H1 (cell line): ENCODE measurements around the gene SPINK1. TPM values are rescaled to one million over a fixed set of nuclear protein-coding genes. Genes with fewer than 3 reads are reported as not detected.

Experiments used
- CTCF ChIA-PET: fragments of 300-600 bp; sonication (Branson Sonifier 250); formaldehyde crosslinking; loops from one replicate; lab custom pipeline; 2021; ENCODE audit not compliant: partially characterized antibody; lab: Charles Lee
- POLR2A ChIA-PET: fragments of 300-600 bp; sonication (Branson Sonifier 250); formaldehyde crosslinking; loops from one replicate; lab custom pipeline; 2021; ENCODE audit warnings: inconsistent platforms; ENCODE audit not compliant: partially characterized antibody; lab: Charles Lee
- DNase-seq, 2 experiments: peaks; one replicate each; pipeline versions ENCODE4 v3.0.0 to v3.0.0-alpha.2; 2010 to 2022; ENCODE audit warnings: low spot score in 2 of 2, low read depth in 1 of 2, mixed read lengths in 1 of 2
- FAIRE-seq: peaks from 2 replicates; lab custom pipeline; 2011; peaks lifted over from hg19 to GRCh38; lab: Jason Lieb, UNC
- H2AFZ ChIP-seq: 2 replicates; pipeline ENCODE4 v1.8.1; 2012; ENCODE audit warnings: low read length, inconsistent platforms
- H2AK5ac ChIP-seq: 2 replicates; pipeline ENCODE4 v1.6.1; 2013; ENCODE audit warnings: low read depth, low read length
- H2BK120ac ChIP-seq: replicated peaks from 2 replicates; pipeline ENCODE3; 2013; ENCODE audit warnings: low read depth, low read length, inconsistent platforms
- H2BK12ac ChIP-seq: 2 replicates; pipeline ENCODE4 v1.6.1; 2013; ENCODE audit warnings: low read depth, low read length
- H2BK15ac ChIP-seq: 2 replicates; pipeline ENCODE4 v1.6.1; 2013; ENCODE audit warnings: low read length
- H2BK20ac ChIP-seq: 2 replicates; pipeline ENCODE4 v1.6.1; 2013; ENCODE audit warnings: low read length
- H2BK5ac ChIP-seq: 2 replicates; pipeline ENCODE4 v1.6.1; 2013; ENCODE audit warnings: low read depth, low read length
- H3K14ac ChIP-seq: 2 replicates; pipeline ENCODE4 v1.6.1; 2013; ENCODE audit warnings: inconsistent platforms; ENCODE audit not compliant: insufficient read length
- H3K18ac ChIP-seq: 2 replicates; pipeline ENCODE4 v1.6.1; 2013; ENCODE audit warnings: low read length; ENCODE audit errors: extremely low read depth
- H3K23ac ChIP-seq: 2 replicates; pipeline ENCODE4 v1.6.1; 2013; ENCODE audit warnings: inconsistent platforms; ENCODE audit not compliant: insufficient read length
- H3K23me2 ChIP-seq: 2 replicates; pipeline ENCODE4 v1.6.1; 2013; ENCODE audit warnings: low read depth, low read length
- H3K27ac ChIP-seq: 2 replicates; pipeline ENCODE4 v1.6.1; 2011; ENCODE audit warnings: low read depth, low read length, inconsistent platforms
- H3K27me3 ChIP-seq, 4 experiments: replicated peaks in 1 of 4; 1 replicate in 1 of 4; 2 replicates in 3 of 4; pipeline versions ENCODE4 v1.6.1 to v1.8.1; 2011 to 2013; ENCODE audit warnings: low read length in 3 of 4, mild to moderate bottlenecking in 3 of 4, inconsistent platforms in 2 of 4, mixed read lengths in 2 of 4, moderate library complexity in 1 of 4; ENCODE audit not compliant: control insufficient read depth in 3 of 4, insufficient read depth in 3 of 4; ENCODE audit errors: extremely low read depth in 1 of 4
- H3K36me3 ChIP-seq, 4 experiments: 2 replicates each; pipeline versions ENCODE4 v1.6.1 to v1.8.1; 2011 to 2013; ENCODE audit warnings: mild to moderate bottlenecking in 4 of 4, low read length in 3 of 4, moderate library complexity in 2 of 4, control low read depth in 1 of 4, inconsistent platforms in 1 of 4; ENCODE audit not compliant: insufficient read depth in 4 of 4, control insufficient read depth in 2 of 4
- H3K4ac ChIP-seq: replicated peaks from 2 replicates; pipeline ENCODE3; 2013; ENCODE audit warnings: low read length, low read depth, mixed read lengths, inconsistent platforms; ENCODE audit not compliant: insufficient read length
- H3K4me1 ChIP-seq, 4 experiments: replicated peaks in 1 of 4; 1 replicate in 1 of 4; 2 replicates in 3 of 4; pipeline versions ENCODE4 v1.6.1 to v1.8.1; 2011 to 2013; ENCODE audit warnings: low read length in 3 of 4, inconsistent platforms in 2 of 4, mixed read lengths in 1 of 4; ENCODE audit not compliant: insufficient read depth in 4 of 4, control insufficient read depth in 3 of 4
- H3K4me2 ChIP-seq, 2 experiments: 2 replicates each; pipeline versions ENCODE4 v1.6.1 to v1.8.1; 2011 to 2013; ENCODE audit warnings: low read depth in 2 of 2, low read length in 2 of 2, control low read depth in 1 of 2, inconsistent platforms in 1 of 2, mild to moderate bottlenecking in 1 of 2; ENCODE audit not compliant: insufficient read depth in 1 of 2
- H3K4me3 ChIP-seq, 4 experiments: fragments of 200-600, 300-600 bp in 1 of 4; sonication (generic), shearing (Covaris generic), sonication (Bioruptor Twin) in 1 of 4; 2 replicates each; pipeline versions ENCODE4 v1.5.1 to v1.8.1; 2011 to 2016; ENCODE audit warnings: low read length in 4 of 4, low read depth in 3 of 4, control low read depth in 2 of 4, inconsistent platforms in 2 of 4, mild to moderate bottlenecking in 2 of 4, mixed read lengths in 1 of 4, moderate library complexity in 1 of 4; ENCODE audit not compliant: insufficient read depth in 2 of 4; ENCODE audit errors: extremely low read depth in 1 of 4
- H3K56ac ChIP-seq: replicated peaks from 2 replicates; pipeline ENCODE3; 2013; ENCODE audit warnings: low read depth, mild to moderate bottlenecking, mixed read lengths, low read length, inconsistent platforms; ENCODE audit not compliant: insufficient read length
- H3K79me1 ChIP-seq: 2 replicates; pipeline ENCODE4 v1.6.1; 2013; ENCODE audit warnings: low read depth, low read length, control low read depth
- H3K79me2 ChIP-seq, 2 experiments: 2 replicates each; pipeline versions ENCODE4 v1.6.1 to v1.8.1; 2012 to 2013; ENCODE audit warnings: low read length in 2 of 2, mild to moderate bottlenecking in 2 of 2, inconsistent platforms in 1 of 2; ENCODE audit not compliant: insufficient read depth in 2 of 2, control insufficient read depth in 1 of 2
- H3K9ac ChIP-seq, 4 experiments: replicated peaks in 1 of 4; 1 replicate in 1 of 4; 2 replicates in 3 of 4; pipeline versions ENCODE4 v1.6.1 to v1.8.1; 2011 to 2013; ENCODE audit warnings: low read depth in 3 of 4, low read length in 3 of 4, control low read depth in 2 of 4, mild to moderate bottlenecking in 2 of 4, moderate library complexity in 2 of 4, inconsistent platforms in 1 of 4; ENCODE audit errors: extremely low read depth in 1 of 4
- H3K9me3 ChIP-seq, 2 experiments: 2 replicates each; pipeline versions ENCODE4 v1.6.1 to v1.8.1; 2012 to 2013; ENCODE audit warnings: mild to moderate bottlenecking in 2 of 2, moderate library complexity in 2 of 2, control low read depth in 1 of 2, inconsistent platforms in 1 of 2, low read depth in 1 of 2, low read length in 1 of 2, mixed read lengths in 1 of 2; ENCODE audit not compliant: insufficient read depth in 2 of 2
- H4K20me1 ChIP-seq, 2 experiments: replicated peaks in 1 of 2; 2 replicates each; pipeline versions ENCODE3 to v1.8.1; 2011 to 2013; ENCODE audit warnings: inconsistent platforms in 2 of 2, low read length in 2 of 2, mild to moderate bottlenecking in 1 of 2; ENCODE audit not compliant: insufficient read depth in 2 of 2, control insufficient read depth in 1 of 2
- H4K5ac ChIP-seq: 2 replicates; pipeline ENCODE4 v1.6.1; 2013; ENCODE audit warnings: low read length, low read depth, mixed read lengths, inconsistent platforms; ENCODE audit not compliant: insufficient read length
- H4K8ac ChIP-seq: 2 replicates; pipeline ENCODE4 v1.8.0; 2013; ENCODE audit warnings: mild to moderate bottlenecking, moderate library complexity, low read length, inconsistent platforms; ENCODE audit not compliant: insufficient read depth; ENCODE audit errors: extremely low read depth
- H4K91ac ChIP-seq: replicated peaks from 2 replicates; pipeline ENCODE3; 2013; ENCODE audit warnings: low read length, mixed read lengths, inconsistent platforms; ENCODE audit not compliant: insufficient read length
- CEBPB ChIP-seq: IDR thresholded peaks from 2 replicates; pipeline ENCODE4 v1.6.1; 2012; ENCODE audit warnings: low read depth, low read length
- CHD1 ChIP-seq: IDR thresholded peaks from 2 replicates; pipeline ENCODE4 v1.6.1; 2012; ENCODE audit warnings: low read depth, low read length, improper control_type of control experiment
- FOSL1 ChIP-seq: IDR thresholded peaks from 2 replicates; pipeline ENCODE4 v1.6.1; 2011; ENCODE audit warnings: mild to moderate bottlenecking, low read depth, low read length, moderate library complexity; ENCODE audit not compliant: insufficient read depth
- HDAC2 ChIP-seq, 2 experiments: fragments of 300-600 bp in 1 of 2; sonication (generic) in 1 of 2; IDR thresholded peaks; 2 replicates each; pipeline ENCODE4 v1.6.1; 2011 to 2012; ENCODE audit warnings: low read depth in 2 of 2, low read length in 2 of 2, mild to moderate bottlenecking in 2 of 2, moderate library complexity in 2 of 2, borderline replicate concordance in 1 of 2, inconsistent platforms in 1 of 2
- JUN ChIP-seq: IDR thresholded peaks from 2 replicates; pipeline ENCODE4 v1.6.1; 2011; ENCODE audit warnings: low read depth, mild to moderate bottlenecking, improper control_type of control experiment, low read length
- KDM5A ChIP-seq: fragments of 200-600 bp; IDR thresholded peaks from 2 replicates; pipeline ENCODE4 v1.7.1; 2012; ENCODE audit warnings: mild to moderate bottlenecking, low read length, inconsistent platforms, mixed read lengths
- PHF8 ChIP-seq: fragments of 200-600 bp; sonication (generic); conservative IDR thresholded peaks from 2 replicates; pipeline ENCODE4 v1.7.1; 2012; ENCODE audit warnings: low read depth, mild to moderate bottlenecking, inconsistent platforms, low read length, moderate library complexity
- RBBP5 ChIP-seq: IDR thresholded peaks from 2 replicates; pipeline ENCODE4 v1.7.1; 2012; ENCODE audit warnings: low read depth, mild to moderate bottlenecking, inconsistent platforms, low read length, moderate library complexity, borderline replicate concordance
- RXRA ChIP-seq: IDR thresholded peaks from 2 replicates; pipeline ENCODE4 v1.6.1; 2011; ENCODE audit warnings: low read depth, mild to moderate bottlenecking, low read length, moderate library complexity; ENCODE audit not compliant: insufficient read depth
- SUZ12 ChIP-seq: fragments of 200-600 bp; sonication (generic); IDR thresholded peaks from 2 replicates; pipeline ENCODE4 v1.6.1; 2012; ENCODE audit warnings: mild to moderate bottlenecking, inconsistent platforms, low read length, moderate library complexity, mixed read lengths
- TEAD4 ChIP-seq: IDR thresholded peaks from 2 replicates; pipeline ENCODE4 v1.6.1; 2012; ENCODE audit warnings: low read depth, low read length, inconsistent platforms, mixed read lengths
- WGBS, 2 experiments: shearing (Covaris generic) in 1 of 2; methylation state at CpG; one replicate each; pipeline versions ENCODE4 v1.1.6 to v1.1.7; 2013 to 2015; ENCODE audit warnings: low lambda C conversion rate in 2 of 2, mixed read lengths in 2 of 2, inconsistent platforms in 1 of 2, low coverage in 1 of 2, missing lambda C conversion rate in 1 of 2; ENCODE audit not compliant: insufficient replicate concordance in 2 of 2, insufficient coverage in 1 of 2, insufficient read length in 1 of 2; ENCODE audit errors: extremely low coverage in 1 of 2, missing lambda C conversion rate in 1 of 2; 5-methylcytosine and 5-hydroxymethylcytosine counted together
- polyA plus RNA-seq, 7 experiments: library from polyadenylated mRNA; depleted of rRNA in 3 of 7; stranded (reverse) in 5 of 7; unstranded in 2 of 7; fragments of >200 nt in 5 of 7; fragments of 200-250 nt in 2 of 7; gene quantifications; 1 replicate in 5 of 7; 2 replicates in 1 of 7; 4 replicates in 1 of 7; pipeline versions ENCODE4 v1.2.1 to v1.2.3, GENCODE V29; 2011 to 2013; ENCODE audit warnings: missing spikeins in 2 of 7, mixed read lengths in 2 of 7
- total RNA-seq: library from RNA; stranded (reverse); fragmentation: NEBNext Ultra II Directional; extraction: Animal tissue kit (Norgen Biotek cat#: 25700); gene quantifications from 2 replicates; pipeline ENCODE4 v1.2.1, GENCODE V29; 2021
- TF ChIP-seq, protein P1 (sequence below): IDR thresholded peaks from 2 replicates; pipeline ENCODE4 v1.6.1; 2012; ENCODE audit warnings: inconsistent platforms

The SPINK1 gene
- total and polyA plus RNA-seq, 2 of the 8 experiments (the other 6 are each of a cell fraction or from before 2014, with no cell fraction given) = 0.48 to 1.3 TPM

DNA sequence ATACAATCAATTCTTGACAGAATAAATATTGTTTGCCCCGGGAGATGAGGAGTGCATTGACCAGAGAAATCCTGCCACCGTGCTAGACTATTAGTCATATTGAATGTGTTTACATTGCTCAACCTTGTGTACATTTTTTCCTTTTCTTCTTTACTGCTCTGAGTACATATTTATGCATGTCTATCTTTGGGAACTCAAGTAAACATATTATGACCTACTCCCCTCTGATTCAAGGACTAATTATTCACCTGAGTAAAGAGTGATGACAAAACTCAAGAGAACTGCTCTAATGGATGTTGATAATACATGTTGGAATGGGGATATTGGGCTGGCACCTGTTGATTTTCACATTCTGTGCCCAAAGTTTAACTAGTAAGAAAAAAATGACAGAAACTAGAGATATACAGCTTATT is 3.9 kb upstream of the SPINK1 start:
- Histone ChIP-seq H3K9me3 (no peaks in the 10 kb centered on the region), H2BK120ac (no peak overlapping the region), H2BK15ac (no peak overlapping the region), H3K27ac (no peak overlapping the region), H3K56ac (no peak overlapping the region), H3K4me1 (no peaks in the 10 kb centered on the region), H3K9ac (no peak overlapping the region), H3K79me1 (no peaks in the 10 kb centered on the region), H3K4ac (no peak overlapping the region), H2AK5ac (no peak overlapping the region), H2BK5ac (no peak overlapping the region), H4K20me1 (no peaks in the 10 kb centered on the region), H3K79me2 (no peaks in the 10 kb centered on the region), H4K91ac (no peak overlapping the region), H3K36me3 (no peaks in the 10 kb centered on the region; a peak in 1 of 8 replicates), H2BK12ac (no peak overlapping the region), H4K8ac (no peak overlapping the region), H3K23ac (no peak overlapping the region), H2AFZ (no peak overlapping the region), H3K27me3 (no peaks in the 10 kb centered on the region), H2BK20ac (no peak overlapping the region), H4K5ac (no peak overlapping the region), H3K23me2 (no peaks in the 10 kb centered on the region), H3K14ac (no peak overlapping the region), H3K4me2 (no peak overlapping the region), H3K18ac (no peak overlapping the region), H3K4me3 (no peak overlapping the region)
- 96% methylated on average over 2 of the region's 2 CpGs; no CpG with 5 or more reads in 1 of the 2 experiments for WGBS, 2 experiments
- POLR2A ChIA-PET = interaction anchor here (1.3 kb wide), 1 partner anchor 14 kb away, joined by 3 read pairs; no protein-coding TSS in a partner anchor
- DNase-seq = no peak
- no peak for TF ChIP-seq FOSL1
- TF ChIP-seq KDM5A = no peak
- no peak for TF ChIP-seq SUZ12
- TF ChIP-seq, protein P1, sequence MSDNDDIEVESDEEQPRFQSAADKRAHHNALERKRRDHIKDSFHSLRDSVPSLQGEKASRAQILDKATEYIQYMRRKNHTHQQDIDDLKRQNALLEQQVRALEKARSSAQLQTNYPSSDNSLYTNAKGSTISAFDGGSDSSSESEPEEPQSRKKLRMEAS = no peak
- no peak for TF ChIP-seq CHD1
- no peak for TF ChIP-seq PHF8
- no peak for TF ChIP-seq TEAD4
- no peak for TF ChIP-seq JUN
- TF ChIP-seq HDAC2 (IDR thresholded peaks at IDR 0.05; ENCODE audit: borderline replicate concordance in 1 of 2, low read depth in 2 of 2, low read length in 2 of 2) = no peak
- TF ChIP-seq RXRA = no peak
- TF ChIP-seq CEBPB = no peak
- TF ChIP-seq RBBP5 = no peak
- CTCF ChIA-PET = interaction anchor here (0.7 to 1.0 kb wide), 2 partner anchors 12 to 209 kb away, joined by 3 read pairs; no protein-coding TSS in a partner anchor
- no peak for FAIRE-seq
